GM21381 (cell line): ENCODE data around the gene TEKT1.
"Not testable (repeated sequence)": the region's sequence is repeated elsewhere in the genome, so short reads cannot be mapped to it uniquely, and the experiment has no call there.

ENCODE experiments used
- ATAC-seq: cut with Tn5 transposase; IDR thresholded peaks from one replicate; pipeline ENCODE4 v1.9.1; 2021; ENCODE audit warnings: mild to moderate bottlenecking, moderate library complexity; ENCODE audit not compliant: unreplicated experiment

Gene TEKT1

GRCh38 chr17:6816368-6816767, 15.2 kb downstream of the TEKT1 start:
- not testable (repeated sequence) for ATAC-seq

GRCh38 chr17:6815775-6816174, 15.8 kb downstream of the TEKT1 start:
- ATAC-seq = no peak

GRCh38 chr17:6812295-6812694, 19.2 kb downstream of the TEKT1 start:
- no peak for ATAC-seq

- ATAC-seq = no peak
Measured at GRCh38 chr17:6811510-6811909, 20.0 kb downstream of the TEKT1 start.

DNA sequence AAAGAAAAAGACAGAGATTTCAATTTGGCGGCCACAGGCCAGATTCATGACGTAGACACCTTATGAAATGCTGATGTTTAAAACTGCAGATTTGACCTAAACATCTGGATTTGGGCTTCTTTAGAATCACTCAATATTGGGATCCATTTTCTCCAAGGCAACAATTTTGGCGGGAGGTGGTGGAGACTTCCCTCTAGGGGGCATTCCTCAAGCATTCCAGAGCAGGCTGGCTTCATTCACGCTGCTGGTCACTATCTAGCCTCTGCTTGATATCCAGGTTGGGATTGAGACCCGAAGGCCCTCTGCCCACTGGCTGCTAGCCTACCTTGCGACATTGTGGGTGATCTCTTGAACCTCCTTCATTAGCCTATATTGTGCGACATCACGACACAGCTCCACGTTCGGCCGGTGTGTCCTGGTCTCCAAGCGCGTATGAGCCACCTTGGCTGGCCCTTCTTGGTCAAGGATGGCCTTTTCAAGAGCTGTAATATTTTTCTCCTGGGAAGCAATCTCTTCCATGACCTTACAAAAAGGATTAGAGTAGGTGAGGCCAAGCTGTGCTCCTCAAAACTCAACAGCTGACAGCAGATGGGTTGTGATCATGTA, 31.0 kb downstream of the TEKT1 start:
- ATAC-seq = no peak

DNA sequence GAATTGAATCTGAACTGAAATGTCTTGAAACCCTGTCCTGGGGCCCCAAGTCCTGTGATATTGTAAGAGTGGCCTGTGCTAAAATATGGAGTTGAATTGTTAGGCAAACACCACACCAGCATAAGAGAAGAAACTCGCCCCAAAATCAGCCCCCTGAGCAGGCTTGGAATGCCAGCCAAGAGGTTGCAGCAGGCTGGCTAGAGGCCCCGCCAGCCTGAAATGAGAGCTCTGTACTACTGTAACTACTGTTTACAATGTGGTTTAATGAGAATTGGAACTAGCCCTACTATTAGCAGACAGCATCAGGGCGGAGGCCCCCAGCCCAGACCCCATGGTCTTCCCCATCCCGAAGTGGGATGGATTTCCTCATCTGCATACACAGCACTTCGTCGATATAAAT, 31.8 kb downstream of the TEKT1 start:
- ATAC-seq = no peak

DNA sequence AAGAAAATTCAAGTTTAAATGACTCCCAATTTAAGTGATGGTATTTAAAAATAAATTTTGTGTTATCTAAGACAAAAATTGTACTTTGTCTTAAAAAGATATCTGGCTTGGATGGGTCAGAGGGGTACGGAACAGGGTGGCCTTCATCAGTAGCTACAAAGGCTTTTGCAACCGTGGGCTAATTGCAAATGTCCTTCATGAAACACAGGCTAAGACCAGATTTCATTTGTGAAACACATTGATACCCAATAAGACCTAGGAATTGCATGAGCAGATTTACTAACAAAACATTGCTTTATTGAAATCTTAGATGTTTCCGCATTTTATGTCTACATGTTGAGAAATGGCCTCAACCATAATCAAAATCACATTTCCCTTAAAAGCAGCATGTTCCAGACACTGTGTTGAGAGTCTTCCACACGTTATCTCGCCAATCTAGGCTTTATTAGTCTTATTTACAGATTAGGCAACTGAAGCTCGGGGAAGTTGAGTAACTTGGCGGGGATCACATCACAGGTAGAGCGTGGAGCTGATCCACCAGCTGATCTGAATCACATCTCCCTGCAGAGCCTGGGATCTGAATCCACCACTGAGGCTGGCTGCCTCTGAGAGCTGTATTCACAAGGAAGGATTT, 33.7 kb downstream of the TEKT1 start:
- ATAC-seq = no peak

DNA sequence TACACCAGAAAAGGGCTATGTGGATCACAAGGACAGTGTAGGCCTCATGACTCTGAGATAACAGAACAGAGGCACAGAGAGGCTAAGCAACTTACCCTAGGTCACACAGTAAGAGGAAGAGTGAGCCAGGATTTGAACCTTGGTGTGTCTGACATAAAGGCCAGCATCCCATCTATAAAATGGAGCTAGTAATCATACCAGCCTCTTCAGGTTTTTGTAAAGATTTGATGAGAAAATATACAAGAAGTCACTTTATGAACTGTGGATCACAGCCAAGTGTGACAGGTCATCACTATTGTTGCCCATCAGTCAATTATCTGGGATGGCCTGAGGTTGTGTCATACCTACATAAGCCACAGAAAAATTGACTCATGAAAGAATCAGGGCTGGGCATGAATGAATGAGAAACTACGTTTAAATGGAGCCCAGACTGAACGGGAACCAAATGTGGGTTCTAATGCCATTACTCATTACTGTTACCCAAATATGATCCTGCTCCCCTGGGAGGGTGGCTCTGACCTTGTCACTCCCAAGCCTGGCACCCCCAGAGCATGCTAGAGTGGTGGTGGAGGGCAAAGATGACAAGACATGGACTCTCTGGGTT, 34.5 kb downstream of the TEKT1 start:
- ATAC-seq = no peak

- ATAC-seq = no peak
Measured at GRCh38 chr17:6796017-6796886, 35.3 kb downstream of the TEKT1 start.

- ATAC-seq = no peak
Measured at GRCh38 chr17:6793748-6794493, 37.6 kb downstream of the TEKT1 start.

GRCh38 chr17:6789146-6789545, 42.4 kb downstream of the TEKT1 start:
- no peak for ATAC-seq

DNA sequence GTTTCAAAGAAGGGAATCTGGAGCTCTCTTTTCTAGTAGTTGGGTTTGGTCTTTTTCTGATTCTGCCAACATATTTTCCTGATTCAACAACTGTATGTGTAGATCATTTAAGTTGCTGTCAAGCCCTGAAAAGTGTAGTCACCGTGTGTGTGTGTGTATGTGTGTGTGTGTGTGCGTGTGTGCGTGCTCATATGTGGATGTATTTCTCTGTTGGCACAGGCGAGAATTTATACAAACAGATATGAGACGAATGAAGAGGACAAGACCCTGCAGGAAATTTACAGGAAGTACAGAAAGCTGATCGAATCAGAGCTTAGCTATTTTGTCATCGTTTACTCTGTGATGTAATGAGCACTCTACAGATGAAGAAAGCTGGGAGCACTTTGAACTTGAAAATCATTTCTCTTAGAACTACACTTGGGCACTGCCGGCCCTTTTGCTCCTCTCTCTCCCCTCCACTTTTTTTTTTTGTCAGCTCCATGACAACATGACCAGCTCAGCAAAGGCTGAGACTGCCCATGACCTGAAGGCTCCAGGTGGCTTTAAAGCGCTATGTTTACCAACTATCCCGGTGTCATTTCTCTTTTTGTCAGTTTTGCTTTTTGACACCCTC, 44.3 kb downstream of the TEKT1 start:
- ATAC-seq = no peak

- ATAC-seq = no peak
Measured at GRCh38 chr17:6786618-6787017, 44.9 kb downstream of the TEKT1 start.

- ATAC-seq = no peak
Measured at GRCh38 chr17:6782244-6782643, 49.3 kb downstream of the TEKT1 start.

DNA sequence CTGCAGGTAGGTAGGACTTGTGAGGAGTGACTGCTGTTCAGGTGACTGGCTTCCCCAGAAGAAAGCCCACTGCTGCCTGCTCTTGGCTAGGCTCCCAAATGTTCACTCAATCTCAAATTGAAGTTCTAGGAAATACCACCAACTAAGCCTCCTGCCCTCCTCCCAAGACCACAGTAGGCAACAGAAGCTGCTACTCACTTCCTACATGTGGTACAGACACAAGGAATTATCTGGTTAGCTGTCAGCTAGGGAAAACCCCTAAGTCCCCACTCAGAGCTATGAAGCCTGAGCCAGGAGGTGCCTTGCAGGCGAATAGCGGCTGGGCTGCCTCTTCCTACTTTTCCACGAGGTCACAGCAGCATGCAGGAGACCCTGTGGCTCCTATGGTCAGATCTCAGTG, 50.6 kb downstream of the TEKT1 start:
- no peak for ATAC-seq

DNA sequence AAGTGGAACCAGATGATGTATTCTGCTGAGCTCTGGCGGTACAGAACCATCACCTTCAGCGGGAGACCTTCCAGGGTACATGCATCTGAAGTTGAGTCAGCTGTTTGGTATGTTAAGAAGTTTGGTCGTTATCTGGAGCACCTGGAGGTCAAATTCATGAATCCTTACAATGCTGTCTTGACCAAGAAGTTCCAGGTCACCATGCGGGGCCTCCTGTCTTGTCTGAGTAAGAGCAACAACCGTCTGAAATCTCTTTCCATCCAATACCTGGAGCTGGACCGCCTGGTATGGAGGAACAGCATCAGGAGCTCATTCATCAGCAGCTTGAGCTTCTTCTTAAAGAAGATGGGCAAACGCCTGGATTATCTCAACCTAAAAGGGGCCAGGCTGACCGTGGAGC, 51.5 kb downstream of the TEKT1 start:
- no peak for ATAC-seq

GRCh38 chr17:6779411-6779810, 52.1 kb downstream of the TEKT1 start:
- no peak for ATAC-seq

DNA sequence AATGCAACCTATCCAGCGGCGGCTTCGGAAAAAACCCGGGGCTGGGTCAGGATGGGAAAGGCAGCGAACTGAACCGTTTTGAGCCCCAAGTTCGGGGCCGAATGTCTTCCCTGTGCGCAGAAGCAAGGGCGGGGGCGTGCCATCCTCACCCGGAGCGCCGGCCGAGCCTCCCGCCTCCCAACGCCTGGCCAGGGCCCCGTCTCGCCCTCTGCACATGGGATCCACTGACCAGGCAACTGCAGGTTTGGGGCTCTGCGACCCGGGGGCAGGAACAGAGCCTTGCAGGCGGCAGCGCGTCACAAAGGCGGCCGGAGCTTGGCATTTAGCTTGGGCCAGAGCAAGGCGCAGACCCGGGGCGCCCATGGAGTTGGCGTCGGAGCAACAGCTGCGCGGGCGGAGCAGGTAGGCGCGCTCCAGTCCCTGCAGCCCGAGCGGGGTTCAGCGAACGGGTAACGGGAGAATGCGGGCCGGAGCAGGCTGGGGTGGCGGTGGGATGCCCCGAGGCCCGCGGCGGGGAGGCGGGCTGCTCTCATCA, 55.6 kb downstream of the TEKT1 start, which contains the start of gene FBXO39:
TSS of gene FBXO39 (plus strand) at position 345 of the 535 bp plus-strand sequence. CDS start 3,654 bp downstream, outside the sequence.
- no peak for ATAC-seq

DNA sequence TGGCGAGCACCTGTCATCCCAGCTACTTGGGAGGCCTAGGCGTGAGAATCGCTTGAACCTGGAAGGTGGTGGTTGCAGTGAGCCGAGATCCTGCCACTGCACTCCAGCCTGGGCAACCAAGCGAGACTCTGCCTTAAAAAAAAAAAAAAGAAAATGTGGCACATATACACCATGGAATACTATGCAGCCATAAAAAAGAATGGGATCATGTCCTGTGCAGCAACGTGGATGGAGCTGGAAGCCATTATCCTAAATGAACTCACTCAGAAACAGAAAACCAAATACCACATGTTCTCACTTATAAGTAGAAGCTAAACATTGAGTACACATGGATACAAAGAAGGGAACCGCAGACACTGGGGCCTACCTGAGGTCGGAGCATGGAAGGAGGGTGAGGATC, 56.6 kb downstream of the TEKT1 start:
- ATAC-seq = not testable (repeated sequence)

- ATAC-seq = no peak
Measured at GRCh38 chr17:6772016-6772415, 59.5 kb downstream of the TEKT1 start.
